Osteoblast (primary cell): ENCODE data around the gene TEC. TPM values are rescaled to one million over a fixed set of nuclear protein-coding genes. Genes with fewer than 3 reads are reported as not detected.

Experiments
- DNase-seq: peaks from one replicate; pipeline ENCODE4 v3.0.0; 2011; ENCODE audit warnings: low spot score, mixed read lengths; ENCODE audit not compliant: insufficient read length; ENCODE audit errors: missing footprints
- H2AFZ ChIP-seq: 2 replicates; pipeline ENCODE4 v1.6.0; 2011; ENCODE audit warnings: mild to moderate bottlenecking, low read length
- H3K27ac ChIP-seq: 2 replicates; pipeline ENCODE4 v1.5.1; 2011; ENCODE audit warnings: mild to moderate bottlenecking, low read depth, low read length, moderate library complexity
- H3K27me3 ChIP-seq: 2 replicates; pipeline ENCODE4 v1.6.0; 2012; ENCODE audit warnings: mild to moderate bottlenecking, control low read depth, inconsistent platforms, low read length, moderate library complexity; ENCODE audit not compliant: insufficient read depth
- H3K36me3 ChIP-seq: 2 replicates; pipeline ENCODE4 v1.5.1; 2011; ENCODE audit warnings: mild to moderate bottlenecking, low read length, control low read depth, moderate library complexity; ENCODE audit not compliant: insufficient read depth
- H3K4me1 ChIP-seq: 2 replicates; pipeline ENCODE4 v1.5.1; 2011; ENCODE audit warnings: mild to moderate bottlenecking, low read length, control low read depth, moderate library complexity; ENCODE audit not compliant: insufficient read depth
- H3K4me2 ChIP-seq: 2 replicates; pipeline ENCODE4 v1.6.0; 2011; ENCODE audit warnings: mild to moderate bottlenecking, low read length; ENCODE audit not compliant: insufficient read depth
- H3K4me3 ChIP-seq: fragments of 200-600 bp; sonication (generic); 3 replicates; pipeline ENCODE4 v1.5.1; 2012; ENCODE audit warnings: mild to moderate bottlenecking, low read length, inconsistent platforms; ENCODE audit not compliant: insufficient read depth
- H3K79me2 ChIP-seq: 2 replicates; pipeline ENCODE4 v1.6.0; 2012; ENCODE audit warnings: mild to moderate bottlenecking, low read length, control low read depth, inconsistent platforms; ENCODE audit not compliant: insufficient read depth
- H3K9me3 ChIP-seq: 2 replicates; pipeline ENCODE4 v1.5.1; 2011; ENCODE audit warnings: low read depth, low read length, control low read depth
- H4K20me1 ChIP-seq: 2 replicates; pipeline ENCODE4 v1.6.0; 2012; ENCODE audit warnings: mild to moderate bottlenecking, low read length, control low read depth; ENCODE audit not compliant: insufficient read depth
- CTCF ChIP-seq: IDR thresholded peaks from 2 replicates; pipeline ENCODE4 v1.5.1; 2011; ENCODE audit warnings: mild to moderate bottlenecking, low read depth, low read length, moderate library complexity; ENCODE audit errors: extremely low read depth
- total RNA-seq: library from RNA; depleted of rRNA; stranded (reverse); fragments of >200 nt; gene quantifications from 2 replicates; pipeline ENCODE4 v1.2.3, GENCODE V29; 2012

TEC gene
- total RNA-seq, 1 donor: 1.8 TPM

- Histone ChIP-seq H3K36me3 (no peaks in the 10 kb centered on the region), H2AFZ (no peak overlapping the region), H3K4me2 (no peak overlapping the region), H3K27ac (no peak overlapping the region), H3K79me2 (no peaks in the 10 kb centered on the region), H3K9me3 (no peaks in the 10 kb centered on the region), H3K4me1 (no peaks in the 10 kb centered on the region), H3K4me3 (no peak overlapping the region), H4K20me1 (no peaks in the 10 kb centered on the region), H3K27me3 (peaks cover 4% of the 10 kb centered on the region)
- DNase-seq: no peak
- no peak for TF ChIP-seq CTCF
Observed at GRCh38 chr4:48242511-48243195, 27.0 kb downstream of the TEC start.

GRCh38 chr4:48241731-48242130 is 27.9 kb downstream of the TEC start:
- no peak overlapping the region for H2AFZ ChIP-seq
- no peak overlapping the region for H3K27ac ChIP-seq
- H3K36me3 ChIP-seq: no peaks in the 10 kb centered on the region
- TF ChIP-seq CTCF: no peak
- H3K4me2 ChIP-seq: no peak overlapping the region
- no peaks in the 10 kb centered on the region for H3K4me1 ChIP-seq
- H3K9me3 ChIP-seq: no peaks in the 10 kb centered on the region
- no peak overlapping the region for H3K4me3 ChIP-seq
- H3K27me3 ChIP-seq: peaks cover 4% of the 10 kb centered on the region
- DNase-seq: no peak
- no peaks in the 10 kb centered on the region for H3K79me2 ChIP-seq
- H4K20me1 ChIP-seq: no peaks in the 10 kb centered on the region

- Histone ChIP-seq H3K27me3 (peaks cover 4% of the 10 kb centered on the region), H3K9me3 (no peaks in the 10 kb centered on the region), H3K79me2 (no peaks in the 10 kb centered on the region), H2AFZ (no peak overlapping the region), H3K36me3 (no peaks in the 10 kb centered on the region), H3K4me1 (no peaks in the 10 kb centered on the region), H3K27ac (no peak overlapping the region), H3K4me2 (no peak overlapping the region), H4K20me1 (no peaks in the 10 kb centered on the region), H3K4me3 (no peak overlapping the region)
- peak; percentile 13 for DNase-seq
- TF ChIP-seq CTCF: no peak
Observed at GRCh38 chr4:48237996-48238645, 31.5 kb downstream of the TEC start.

GRCh38 chr4:48235050-48235449 is 34.6 kb downstream of the TEC start:
- no peaks in the 10 kb centered on the region for H3K4me1 ChIP-seq
- peaks cover under 1% of the 10 kb centered on the region for H3K27me3 ChIP-seq
- TF ChIP-seq CTCF: no peak
- H3K4me3 ChIP-seq: no peak overlapping the region
- no peak overlapping the region for H3K27ac ChIP-seq
- no peaks in the 10 kb centered on the region for H3K79me2 ChIP-seq
- no peaks in the 10 kb centered on the region for H3K36me3 ChIP-seq
- no peaks in the 10 kb centered on the region for H3K9me3 ChIP-seq
- H4K20me1 ChIP-seq: no peaks in the 10 kb centered on the region
- no peak overlapping the region for H2AFZ ChIP-seq
- no peak overlapping the region for H3K4me2 ChIP-seq
- no peak for DNase-seq
